IMR-90 (cell line): ENCODE results near the gene RRP9. TPM values are rescaled to one million over a fixed set of nuclear protein-coding genes. Genes with fewer than 3 reads are reported as not detected.

Experiments
- ATAC-seq: fragments of 200-7000 bp; cut with Tn5 transposase; 2 replicates; pipeline ENCODE4 v1.9.1; 2020; ENCODE audit warnings: low read depth, mild to moderate bottlenecking, moderate library complexity
- BruUV-seq: library from RNA; stranded (reverse); fragments of 400-500 nt; replicated peaks from 2 replicates; lab custom pipeline; 2021; lab: Mats Ljungman, UMichigan
- CTCF ChIA-PET: fragments of 300-600 bp; formaldehyde crosslinking; extraction: SDS; loops from one replicate; lab custom pipeline; 2021; ENCODE audit warnings: antibody characterized with exemption; lab: Yijun Ruan, JAX
- POLR2A ChIA-PET: fragments of 300-600 bp; sonication (Branson Sonifier 250); formaldehyde crosslinking; loops from one replicate; lab custom pipeline; 2022; ENCODE audit warnings: antibody characterized with exemption; ENCODE audit not compliant: unreplicated experiment; lab: Charles Lee
- DNase-seq: peaks from one replicate; pipeline ENCODE4 v3.0.0; 2013
- H2AFZ ChIP-seq: replicated peaks from 2 replicates; pipeline ENCODE3; 2013; ENCODE audit warnings: low read length, mild to moderate bottlenecking; ENCODE audit not compliant: poor library complexity
- H2AK5ac ChIP-seq: 2 replicates; pipeline ENCODE4 v1.6.1; 2013; ENCODE audit warnings: low read depth, low read length, inconsistent platforms
- H2AK9ac ChIP-seq: replicated peaks from 2 replicates; pipeline ENCODE3; 2013; ENCODE audit warnings: mild to moderate bottlenecking, low read depth, low read length, moderate library complexity; ENCODE audit not compliant: poor library complexity
- H2BK120ac ChIP-seq: 2 replicates; pipeline ENCODE4 v1.6.1; 2013; ENCODE audit warnings: low read depth, low read length, inconsistent platforms
- H2BK15ac ChIP-seq: 3 replicates; pipeline ENCODE4 v1.6.1; 2013; ENCODE audit warnings: low read depth, low read length, inconsistent platforms
- H2BK20ac ChIP-seq: 2 replicates; pipeline ENCODE4 v1.6.1; 2013; ENCODE audit warnings: low read depth, mild to moderate bottlenecking, inconsistent platforms, low read length, moderate library complexity
- H2BK5ac ChIP-seq: 2 replicates; pipeline ENCODE4 v1.6.1; 2013; ENCODE audit warnings: mild to moderate bottlenecking, low read depth, low read length, inconsistent platforms; ENCODE audit not compliant: poor library complexity, severe bottlenecking
- H3K14ac ChIP-seq: replicated peaks from 2 replicates; pipeline ENCODE4 v1.6.1; 2013; ENCODE audit warnings: low read depth, low read length, inconsistent platforms
- H3K18ac ChIP-seq: 2 replicates; pipeline ENCODE4 v1.6.1; 2013; ENCODE audit warnings: low read depth, low read length, control low read depth
- H3K23ac ChIP-seq: 2 replicates; pipeline ENCODE4 v1.6.1; 2013; ENCODE audit warnings: low read depth, low read length, inconsistent platforms
- H3K27ac ChIP-seq: 2 replicates; pipeline ENCODE4 v1.5.1; 2013; ENCODE audit warnings: mild to moderate bottlenecking, control low read depth, low read length; ENCODE audit not compliant: insufficient read depth
- H3K27me3 ChIP-seq: 2 replicates; pipeline ENCODE4 v1.6.1; 2013; ENCODE audit warnings: low read length; ENCODE audit not compliant: control insufficient read depth, insufficient read depth
- H3K36me3 ChIP-seq: 2 replicates; pipeline ENCODE4 v1.6.1; 2013; ENCODE audit warnings: low read length, mixed read lengths; ENCODE audit not compliant: control insufficient read depth, insufficient read depth
- H3K4ac ChIP-seq: 2 replicates; pipeline ENCODE4 v1.6.1; 2013; ENCODE audit warnings: low read depth, low read length, inconsistent platforms
- H3K4me1 ChIP-seq: 2 replicates; pipeline ENCODE4 v1.6.1; 2013; ENCODE audit warnings: low read length, mixed read lengths; ENCODE audit not compliant: control insufficient read depth, insufficient read depth
- H3K4me2 ChIP-seq: 2 replicates; pipeline ENCODE4 v1.6.1; 2013; ENCODE audit warnings: low read depth, mild to moderate bottlenecking, control low read depth, low read length, moderate library complexity
- H3K4me3 ChIP-seq: 2 replicates; pipeline ENCODE4 v1.5.1; 2013; ENCODE audit warnings: low read depth, mild to moderate bottlenecking, control low read depth, low read length, moderate library complexity; ENCODE audit not compliant: insufficient read depth
- H3K56ac ChIP-seq: 2 replicates; pipeline ENCODE4 v1.6.1; 2013; ENCODE audit warnings: low read length, inconsistent platforms; ENCODE audit not compliant: insufficient read depth; ENCODE audit errors: extremely low read depth
- H3K79me1 ChIP-seq, 2 experiments: 2 replicates each; pipeline ENCODE4 v1.6.1; 2013; ENCODE audit warnings: low read length in 2 of 2, inconsistent platforms in 1 of 2, low read depth in 1 of 2
- H3K9ac ChIP-seq: 2 replicates; pipeline ENCODE4 v1.6.1; 2013; ENCODE audit warnings: low read depth, low read length, control low read depth
- H3K9me1 ChIP-seq: 2 replicates; pipeline ENCODE4 v1.6.1; 2013; ENCODE audit warnings: low read length, inconsistent platforms; ENCODE audit not compliant: insufficient read depth
- H3K9me3 ChIP-seq: 2 replicates; pipeline ENCODE4 v1.6.1; 2013; ENCODE audit warnings: low read length; ENCODE audit not compliant: control insufficient read depth, insufficient read depth
- H4K20me1 ChIP-seq: 2 replicates; pipeline ENCODE4 v1.6.1; 2013; ENCODE audit warnings: low read length, inconsistent platforms; ENCODE audit not compliant: insufficient read depth
- H4K5ac ChIP-seq: 2 replicates; pipeline ENCODE4 v1.6.1; 2013; ENCODE audit warnings: mild to moderate bottlenecking, low read depth, low read length, control low read depth
- H4K8ac ChIP-seq, 2 experiments: 2 replicates each; pipeline ENCODE4 v1.6.1; 2013; ENCODE audit warnings: low read depth in 2 of 2, low read length in 2 of 2, control low read depth in 1 of 2, inconsistent platforms in 1 of 2
- H4K91ac ChIP-seq: 2 replicates; pipeline ENCODE4 v1.6.1; 2013; ENCODE audit warnings: low read depth, low read length, inconsistent platforms; ENCODE audit not compliant: insufficient read depth
- BHLHE40 ChIP-seq: fragments of 150-350 bp; IDR thresholded peaks from 2 replicates; pipeline ENCODE4 v1.6.1; 2016; ENCODE audit warnings: mild to moderate bottlenecking, low read depth, low read length
- CEBPB ChIP-seq: IDR thresholded peaks from 2 replicates; pipeline ENCODE4 v1.6.1; 2012; ENCODE audit warnings: low read depth, low read length, improper control_type of control experiment
- POLR2A ChIP-seq: IDR thresholded peaks from 2 replicates; pipeline ENCODE4 v1.6.1; 2012; ENCODE audit warnings: mild to moderate bottlenecking, low read depth, low read length
- RAD21 ChIP-seq: IDR thresholded peaks from 2 replicates; pipeline ENCODE4 v1.6.1; 2012; ENCODE audit warnings: low read length, improper control_type of control experiment
- WGBS, 2 experiments: methylation state at CpG; one replicate each; pipeline versions ENCODE4 v1.1.5 to v1.1.7; 2013; ENCODE audit warnings: missing lambda C conversion rate in 2 of 2; ENCODE audit not compliant: insufficient read length in 1 of 2; ENCODE audit errors: extremely low coverage in 2 of 2; 5-methylcytosine and 5-hydroxymethylcytosine counted together
- dilution Hi-C: fragments of 300-500 bp; cut with HindIII; formaldehyde crosslinking; loops from one replicate; pipeline ENCODE4 v1.14.3; 2018; ENCODE audit warnings: low sequenced_read_pairs; ENCODE audit not compliant: unreplicated experiment
- in situ Hi-C: fragments of 300-500 bp; cut with MboI; formaldehyde crosslinking; loops from 3 replicates; pipeline ENCODE4 v1.14.3; 2019; ENCODE audit warnings: low sequenced_read_pairs, inconsistent platforms, mixed read lengths
- intact Hi-C: fragments of 100-400 bp; cut with micrococcal nuclease; formaldehyde crosslinking; loops from 2 replicates; pipeline ENCODE4 v1.10.0; 2022
- polyA plus RNA-seq, 3 experiments: library from polyadenylated mRNA; depleted of rRNA; stranded (reverse); fragments of >200 nt; gene quantifications; 2 replicates each; pipeline ENCODE4 v1.2.3, GENCODE V29; 2012; ENCODE audit warnings: low replicate concordance in 1 of 3
- total RNA-seq: library from RNA; depleted of rRNA; stranded (reverse); fragments of >200 nt; gene quantifications from 2 replicates; pipeline ENCODE4 v1.2.3, GENCODE V29; 2012

The RRP9 gene
- total and polyA plus RNA-seq, 2 of the 4 experiments (the other 2 are of a cell fraction), result 30.9 to 39.8 TPM

DNA sequence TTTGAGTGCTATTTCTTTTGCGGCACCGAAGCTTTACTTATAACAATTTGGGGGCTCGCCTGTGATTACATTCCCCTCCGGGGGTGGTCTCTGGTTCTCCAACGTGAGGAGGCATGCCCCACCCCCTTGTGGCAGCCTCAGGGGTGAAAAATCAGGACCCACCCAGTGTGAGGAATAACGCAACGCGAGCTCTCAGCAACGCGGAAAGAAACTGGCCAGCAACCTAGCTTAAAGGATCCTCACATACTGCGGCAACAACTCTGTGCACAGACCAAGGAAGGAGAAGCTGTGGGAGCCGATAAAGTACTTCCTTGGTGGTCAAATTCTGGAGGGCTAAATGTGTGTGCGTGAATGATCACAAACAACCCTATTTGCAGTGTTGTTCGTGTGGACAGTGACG lies 44.3 kb downstream of the RRP9 start:
- intact Hi-C loops, result no loop called here
- Histone ChIP-seq H2BK5ac (no peak overlapping the region), H3K23ac (no peak overlapping the region), H2AK9ac (no peak overlapping the region), H4K5ac (no peak overlapping the region), H3K36me3 (no peaks in the 10 kb centered on the region), H3K9me3 (no peaks in the 10 kb centered on the region), H3K14ac (no peak overlapping the region), H3K56ac (no peak overlapping the region), H4K8ac (no peak overlapping the region), H2BK15ac (no peak overlapping the region), H3K9ac (no peak overlapping the region), H2AFZ (no peak overlapping the region), H3K4ac (no peak overlapping the region), H4K91ac (no peak overlapping the region), H3K79me1 (no peaks in the 10 kb centered on the region), H2BK20ac (no peak overlapping the region), H2BK120ac (no peak overlapping the region), H3K4me3 (no peak overlapping the region), H3K27ac (no peak overlapping the region), H3K27me3 (peaks cover 3% of the 10 kb centered on the region; the same call in 1 of the 2 replicates), H3K9me1 (no peaks in the 10 kb centered on the region), H2AK5ac (no peak overlapping the region), H3K4me1 (no peaks in the 10 kb centered on the region), H4K20me1 (no peaks in the 10 kb centered on the region), H3K18ac (no peak overlapping the region), H3K4me2 (no peak overlapping the region)
- in situ Hi-C loops, result no loop called here
- dilution Hi-C loops, result no loop called here
- BruUV-seq, result no TSS peak
- POLR2A ChIA-PET, result no interaction called here
- ATAC-seq (no peak), DNase-seq (no peak)
- TF ChIP-seq BHLHE40, result no peak
- no peak for TF ChIP-seq RAD21
- TF ChIP-seq CEBPB, result no peak
- TF ChIP-seq POLR2A, result no peak
- CTCF ChIA-PET, result no interaction called here
- WGBS, 2 experiments, result 83% methylated on average over 7 of the region's 15 CpGs; no CpG with 5 or more reads in 1 of the 2 experiments
